ENCODE measurements around the gene KRTAP5-3.
"Not testable (repeated sequence)": the region's sequence is repeated elsewhere in the genome, so short reads cannot be mapped to it uniquely, and the experiment has no call there.

The KRTAP5-3 gene

DNA sequence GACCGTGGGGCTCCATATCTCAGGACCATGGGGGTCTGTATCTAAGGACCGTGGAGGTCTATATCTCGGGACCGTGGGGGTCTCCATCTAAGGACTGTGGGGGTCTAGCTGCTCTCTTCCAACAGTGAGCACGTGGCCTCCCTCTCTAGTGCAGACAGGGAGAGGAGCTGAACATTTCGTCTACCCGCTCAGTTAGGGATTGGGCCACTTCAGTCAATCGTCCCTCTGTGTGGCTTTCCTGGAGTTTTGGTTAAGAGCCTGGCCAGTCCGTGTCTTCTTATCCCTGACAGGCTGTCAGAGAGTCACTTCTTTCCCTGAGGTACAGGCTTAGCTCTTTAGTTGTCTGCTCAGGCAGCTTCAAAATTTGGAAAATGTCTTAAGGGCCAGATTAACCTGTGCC, 26.3 kb downstream of the KRTAP5-3 start:
- DNase-seq (ENCODE audit: extremely low read depth, low read depth) = no peak
- TF ChIP-seq, protein P1, sequence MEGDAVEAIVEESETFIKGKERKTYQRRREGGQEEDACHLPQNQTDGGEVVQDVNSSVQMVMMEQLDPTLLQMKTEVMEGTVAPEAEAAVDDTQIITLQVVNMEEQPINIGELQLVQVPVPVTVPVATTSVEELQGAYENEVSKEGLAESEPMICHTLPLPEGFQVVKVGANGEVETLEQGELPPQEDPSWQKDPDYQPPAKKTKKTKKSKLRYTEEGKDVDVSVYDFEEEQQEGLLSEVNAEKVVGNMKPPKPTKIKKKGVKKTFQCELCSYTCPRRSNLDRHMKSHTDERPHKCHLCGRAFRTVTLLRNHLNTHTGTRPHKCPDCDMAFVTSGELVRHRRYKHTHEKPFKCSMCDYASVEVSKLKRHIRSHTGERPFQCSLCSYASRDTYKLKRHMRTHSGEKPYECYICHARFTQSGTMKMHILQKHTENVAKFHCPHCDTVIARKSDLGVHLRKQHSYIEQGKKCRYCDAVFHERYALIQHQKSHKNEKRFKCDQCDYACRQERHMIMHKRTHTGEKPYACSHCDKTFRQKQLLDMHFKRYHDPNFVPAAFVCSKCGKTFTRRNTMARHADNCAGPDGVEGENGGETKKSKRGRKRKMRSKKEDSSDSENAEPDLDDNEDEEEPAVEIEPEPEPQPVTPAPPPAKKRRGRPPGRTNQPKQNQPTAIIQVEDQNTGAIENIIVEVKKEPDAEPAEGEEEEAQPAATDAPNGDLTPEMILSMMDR (IDR thresholded peaks at IDR 0.05; ENCODE audit: low read depth, low read length) = no peak

DNA sequence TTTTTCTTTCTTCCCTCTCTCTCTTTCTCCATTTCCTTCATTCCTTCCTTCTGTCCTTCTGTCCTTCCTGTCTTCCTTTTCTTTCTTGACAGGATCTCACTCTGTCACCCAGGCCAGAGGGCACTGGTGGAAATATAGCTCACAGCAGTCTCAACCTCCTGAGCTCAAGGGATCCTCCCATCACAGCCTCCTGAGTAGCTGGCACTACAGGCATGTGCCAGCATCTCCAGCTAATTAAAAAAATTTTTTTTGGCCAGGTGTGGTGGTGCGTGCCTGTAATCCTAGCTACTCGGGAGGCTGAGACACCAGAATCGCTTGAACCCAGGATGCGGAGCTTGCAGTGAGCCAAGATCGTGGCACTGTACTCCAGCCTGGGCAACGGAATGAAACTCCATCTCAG, 31.4 kb downstream of the KRTAP5-3 start:
- no peak for DNase-seq (ENCODE audit: extremely low read depth, low read depth)
- TF ChIP-seq, protein P1 (IDR thresholded peaks at IDR 0.05; ENCODE audit: low read depth, low read length) = no peak

GRCh38 chr11:1575756-1576155, 32.5 kb downstream of the KRTAP5-3 start:
- not testable (repeated sequence) for DNase-seq (ENCODE audit: extremely low read depth, low read depth)

DNA sequence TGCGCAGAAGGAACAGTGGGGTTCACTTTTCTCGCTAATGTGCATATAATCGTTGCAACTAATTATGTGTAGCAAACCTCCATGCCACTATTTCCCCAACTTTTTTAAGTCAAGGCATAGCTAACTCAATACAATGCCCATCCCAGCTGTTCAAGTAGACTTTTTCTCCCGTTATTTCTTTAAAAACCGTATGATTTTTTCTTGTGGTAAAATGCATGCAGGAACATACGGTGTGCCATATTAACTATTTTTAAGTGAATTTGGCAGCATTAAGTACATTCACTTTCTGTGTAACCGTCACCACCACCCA, 33.4 kb downstream of the KRTAP5-3 start:
- TF ChIP-seq, protein P1 (IDR thresholded peaks at IDR 0.05; ENCODE audit: low read depth, low read length) = no peak
- DNase-seq (ENCODE audit: extremely low read depth, low read depth) = no peak

GRCh38 chr11:1574238-1574932, 33.9 kb downstream of the KRTAP5-3 start:
- no peak for DNase-seq (ENCODE audit: extremely low read depth, low read depth)
- TF ChIP-seq, protein P1 (IDR thresholded peaks at IDR 0.05; ENCODE audit: low read depth, low read length) = peak; percentile 57

- TF ChIP-seq, protein P1 (IDR thresholded peaks at IDR 0.05; ENCODE audit: low read depth, low read length) = no peak
- DNase-seq (ENCODE audit: extremely low read depth, low read depth) = no peak
Observed at GRCh38 chr11:1573903-1574237, 34.4 kb downstream of the KRTAP5-3 start.

DNA sequence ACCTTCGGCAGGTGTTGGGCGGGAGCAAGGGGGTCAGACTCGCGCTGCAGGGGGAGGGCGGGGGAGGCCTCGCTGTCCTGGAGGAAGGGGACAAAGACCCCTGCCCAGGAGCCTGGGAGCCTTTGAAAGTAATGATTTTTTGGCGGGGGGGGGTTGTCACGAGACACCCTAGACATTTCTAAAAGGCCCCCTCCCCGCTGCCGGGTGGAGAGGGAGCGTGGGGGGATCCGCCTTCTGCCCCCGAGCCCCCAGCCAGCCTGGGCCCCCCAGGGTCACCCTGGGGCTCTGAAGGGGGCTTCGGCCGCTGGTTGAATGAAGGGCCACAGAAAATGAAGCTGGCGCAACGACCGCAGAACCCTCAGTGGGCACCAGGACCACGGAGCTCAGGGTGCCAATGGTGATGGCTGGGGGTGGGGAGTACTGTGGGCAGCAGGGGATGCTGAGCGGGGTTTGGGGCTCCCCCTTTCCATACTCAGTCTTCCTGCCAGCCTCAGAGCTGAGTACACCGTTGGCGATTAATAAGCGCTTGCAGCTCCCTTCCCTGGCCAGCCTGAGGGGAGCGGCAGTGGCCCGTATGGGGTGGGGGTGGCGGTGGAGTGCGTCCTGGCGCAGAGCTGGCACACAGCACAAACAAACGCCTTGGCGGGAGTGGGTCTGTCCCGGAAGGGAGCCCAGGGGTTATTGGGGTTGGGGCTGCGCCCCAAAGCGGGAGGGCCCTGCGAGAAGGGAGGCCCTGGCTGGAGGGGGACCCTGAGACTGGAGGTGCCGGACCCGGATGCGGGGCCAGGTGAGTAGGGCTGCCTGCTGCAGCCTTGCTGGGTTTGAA, 35.0 kb downstream of the KRTAP5-3 start:
- no peak for DNase-seq (ENCODE audit: extremely low read depth, low read depth)
- TF ChIP-seq, protein P1 (IDR thresholded peaks at IDR 0.05; ENCODE audit: low read depth, low read length) = no peak

Measured in AG09319 (cell line).